ENCODE measurements around the gene ECHDC1. TPM values are rescaled to one million over a fixed set of nuclear protein-coding genes. Genes with fewer than 3 reads are reported as not detected.

The ECHDC1 gene
- total RNA-seq, 4 donors from 2014 or later: 25.8 to 42.4 (median 34.6) TPM

DNA sequence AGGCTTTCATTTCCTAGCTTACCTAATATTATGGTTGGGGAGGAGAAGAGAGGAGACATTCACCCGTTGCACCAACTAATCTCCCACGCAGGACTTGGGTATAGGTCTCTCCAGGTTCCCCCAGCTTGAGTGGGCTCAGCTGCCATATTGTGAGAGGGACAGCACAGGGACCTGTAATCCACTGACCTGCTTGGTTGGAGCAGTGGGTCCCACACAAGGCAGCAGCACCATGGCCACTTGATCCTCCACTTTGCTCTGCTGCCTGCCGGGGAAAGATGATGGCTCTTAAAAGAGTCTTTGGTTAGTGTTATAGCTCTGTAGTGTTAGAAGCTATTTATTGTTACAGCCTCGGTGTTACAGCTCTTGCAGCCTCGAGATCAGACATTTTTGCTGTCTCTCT lies 22.5 kb upstream of the ECHDC1 start:
- no peak overlapping the region for H3K4me3 ChIP-seq (ENCODE audit: low read depth, poor library complexity, severe bottlenecking)
- DNase-seq (ENCODE audit: low spot score in 2 of 2): no peak
- WGBS, 2 donors: 76 to 79% methylated on average over 5 of the region's 5 CpGs
- intact Hi-C loops (cut with DNase I; ENCODE audit: low total_unique reads): no loop called here
- TF ChIP-seq, protein P1, sequence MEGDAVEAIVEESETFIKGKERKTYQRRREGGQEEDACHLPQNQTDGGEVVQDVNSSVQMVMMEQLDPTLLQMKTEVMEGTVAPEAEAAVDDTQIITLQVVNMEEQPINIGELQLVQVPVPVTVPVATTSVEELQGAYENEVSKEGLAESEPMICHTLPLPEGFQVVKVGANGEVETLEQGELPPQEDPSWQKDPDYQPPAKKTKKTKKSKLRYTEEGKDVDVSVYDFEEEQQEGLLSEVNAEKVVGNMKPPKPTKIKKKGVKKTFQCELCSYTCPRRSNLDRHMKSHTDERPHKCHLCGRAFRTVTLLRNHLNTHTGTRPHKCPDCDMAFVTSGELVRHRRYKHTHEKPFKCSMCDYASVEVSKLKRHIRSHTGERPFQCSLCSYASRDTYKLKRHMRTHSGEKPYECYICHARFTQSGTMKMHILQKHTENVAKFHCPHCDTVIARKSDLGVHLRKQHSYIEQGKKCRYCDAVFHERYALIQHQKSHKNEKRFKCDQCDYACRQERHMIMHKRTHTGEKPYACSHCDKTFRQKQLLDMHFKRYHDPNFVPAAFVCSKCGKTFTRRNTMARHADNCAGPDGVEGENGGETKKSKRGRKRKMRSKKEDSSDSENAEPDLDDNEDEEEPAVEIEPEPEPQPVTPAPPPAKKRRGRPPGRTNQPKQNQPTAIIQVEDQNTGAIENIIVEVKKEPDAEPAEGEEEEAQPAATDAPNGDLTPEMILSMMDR (IDR thresholded peaks at IDR 0.05): no peak
- TF ChIP-seq POLR2A (IDR thresholded peaks at IDR 0.05): no peak

DNA sequence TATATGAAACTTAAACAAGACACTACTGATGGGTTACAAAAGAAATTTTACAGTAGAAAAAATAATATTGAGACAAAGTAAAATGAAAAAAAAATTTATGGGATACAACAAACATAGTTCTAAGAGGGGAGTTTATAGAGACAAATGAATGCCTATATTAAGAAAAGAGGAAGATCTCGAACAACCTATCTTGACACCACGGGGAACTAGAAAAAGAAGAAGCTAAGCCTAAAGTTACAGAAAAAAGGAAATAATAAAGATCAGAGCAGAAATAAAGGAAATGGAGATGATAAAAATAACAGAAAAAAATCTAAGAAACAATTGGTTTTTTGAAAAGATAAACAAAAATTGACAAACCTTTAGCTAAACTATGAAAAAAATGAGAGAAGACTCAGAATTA lies 9.1 kb upstream of the ECHDC1 start:
- intact Hi-C loops (cut with DNase I; ENCODE audit: low total_unique reads): no loop called here
- no peak overlapping the region for H3K4me3 ChIP-seq (ENCODE audit: low read depth, poor library complexity, severe bottlenecking)
- DNase-seq (ENCODE audit: low spot score in 2 of 2): no peak
- 80 to 96% methylated on average over 2 of the region's 2 CpGs for WGBS, 2 donors
- TF ChIP-seq, protein P1 (IDR thresholded peaks at IDR 0.05): no peak
- TF ChIP-seq POLR2A (IDR thresholded peaks at IDR 0.05): no peak

DNA sequence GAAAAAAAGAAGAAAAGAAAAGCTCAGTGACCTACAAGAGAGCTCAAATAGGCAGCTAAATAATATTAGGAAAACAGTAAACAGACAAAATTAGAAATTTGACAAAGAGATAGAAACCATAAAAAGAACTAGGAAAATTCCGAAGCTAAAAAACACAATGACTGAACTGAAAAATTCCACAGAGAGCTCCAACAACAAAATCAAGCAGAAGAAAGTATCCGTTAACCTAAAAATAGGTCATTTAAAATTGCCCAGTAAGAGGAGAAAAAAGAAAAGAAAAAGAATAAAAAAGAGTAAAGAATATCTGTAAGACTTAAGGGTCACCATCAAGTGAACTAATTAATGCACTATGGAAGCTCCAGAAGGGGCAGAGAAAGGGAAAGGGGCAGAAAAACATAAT lies 6.6 kb upstream of the ECHDC1 start:
- no peak overlapping the region for H3K4me3 ChIP-seq (ENCODE audit: low read depth, poor library complexity, severe bottlenecking)
- 96 to 98% methylated on average over 2 of the region's 2 CpGs for WGBS, 2 donors
- DNase-seq (ENCODE audit: low spot score in 2 of 2): no peak
- intact Hi-C loops (cut with DNase I; ENCODE audit: low total_unique reads): no loop called here
- TF ChIP-seq, protein P1 (IDR thresholded peaks at IDR 0.05): no peak
- TF ChIP-seq POLR2A (IDR thresholded peaks at IDR 0.05): no peak

DNA sequence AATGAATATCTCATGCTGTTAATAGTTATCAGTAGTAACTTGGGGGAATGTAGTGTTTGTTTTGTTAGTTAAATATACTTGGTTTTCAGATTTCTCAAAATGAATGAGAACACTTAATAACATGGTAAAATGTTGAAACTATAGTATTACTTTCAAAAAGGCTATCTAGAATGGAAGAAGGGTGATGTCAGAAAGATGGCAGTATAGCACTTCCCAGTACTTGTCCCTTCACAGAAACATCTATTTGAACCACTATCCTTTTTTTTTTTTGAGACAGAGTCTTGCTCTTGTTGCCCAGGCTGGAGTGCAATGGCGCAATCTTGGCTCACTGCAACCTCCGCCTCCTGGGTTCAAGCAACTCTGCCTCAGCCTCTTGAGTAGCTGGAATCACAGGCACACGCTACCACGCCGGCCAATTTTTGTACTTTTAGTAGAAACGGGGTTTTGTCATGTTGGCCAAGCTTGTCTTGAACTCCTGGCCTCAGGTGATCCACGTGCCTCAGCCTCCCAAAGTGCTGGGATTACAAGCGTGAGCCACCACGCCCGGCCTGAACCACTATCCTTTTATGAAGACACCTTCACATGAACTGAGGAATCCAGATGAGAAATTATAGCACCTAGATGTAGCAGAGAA lies 4.7 kb upstream of the ECHDC1 start:
- no peak for DNase-seq (ENCODE audit: low spot score in 2 of 2)
- 93 to 98% methylated on average over 10 of the region's 10 CpGs for WGBS, 2 donors
- intact Hi-C loops (cut with DNase I; ENCODE audit: low total_unique reads): no loop called here
- no peak for TF ChIP-seq POLR2A (IDR thresholded peaks at IDR 0.05)
- TF ChIP-seq, protein P1 (IDR thresholded peaks at IDR 0.05): no peak
- H3K4me3 ChIP-seq (ENCODE audit: low read depth, poor library complexity, severe bottlenecking): no peak overlapping the region

DNA sequence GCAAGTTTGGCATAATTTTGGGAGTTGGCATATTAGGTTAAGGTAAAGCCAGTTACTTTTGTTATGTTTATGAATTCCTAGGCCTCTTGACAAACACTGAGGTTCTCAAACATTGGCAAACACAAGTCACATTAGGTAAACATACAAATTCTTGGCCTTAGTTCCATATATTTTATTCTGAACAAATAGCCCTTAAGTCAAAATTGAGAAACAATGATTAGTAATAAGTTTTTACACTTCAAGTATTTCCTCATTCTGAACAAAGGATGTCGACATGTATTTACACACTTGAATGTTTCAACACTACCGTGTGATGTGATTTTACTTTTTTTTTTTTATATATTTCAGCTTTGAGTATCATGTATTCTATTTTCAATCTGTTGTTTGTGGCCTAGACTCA lies 3.8 kb upstream of the ECHDC1 start:
- 50 to 78% methylated on average over 2 of the region's 2 CpGs for WGBS, 2 donors

More for the DNA sequence above, 3.8 kb upstream of the ECHDC1 start:
- H3K4me3 ChIP-seq (ENCODE audit: low read depth, poor library complexity, severe bottlenecking): no peak overlapping the region
- intact Hi-C loops (cut with DNase I; ENCODE audit: low total_unique reads): no loop called here
- TF ChIP-seq, protein P1 (IDR thresholded peaks at IDR 0.05): no peak
- no peak for TF ChIP-seq POLR2A (IDR thresholded peaks at IDR 0.05)
- no peak for DNase-seq (ENCODE audit: low spot score in 2 of 2)

All from lower leg skin (tissue), 4 donors.